WERI-Rb-1 (cell line): Measurements from ENCODE around the gene TSR3.

Experiments
- DNase-seq: peaks from one replicate; pipeline ENCODE4 v3.0.0-alpha.2; 2020
- H3K27ac ChIP-seq: fragments of 250-450 bp; sonication (Bioruptor Pico); 2 replicates; pipeline ENCODE4 v1.5.1; 2020; ENCODE audit warnings: mild to moderate bottlenecking, moderate library complexity
- H3K27me3 ChIP-seq: fragments of 250-450 bp; sonication (Bioruptor Pico); 2 replicates; pipeline ENCODE4 v1.5.1; 2021; ENCODE audit warnings: mild to moderate bottlenecking, low read depth, moderate library complexity; ENCODE audit not compliant: insufficient read depth, severe bottlenecking
- H3K36me3 ChIP-seq: fragments of 250-450 bp; sonication (Bioruptor Pico); 2 replicates; pipeline ENCODE4 v1.5.1; 2020; ENCODE audit warnings: mild to moderate bottlenecking, moderate library complexity
- H3K4me3 ChIP-seq: 2 replicates; pipeline ENCODE4 v1.5.1; 2011; ENCODE audit warnings: low read depth, mild to moderate bottlenecking, control low read depth, low read length
- H3K9me3 ChIP-seq: fragments of 250-450 bp; sonication (Bioruptor Pico); 2 replicates; pipeline ENCODE4 v1.5.1; 2021; ENCODE audit warnings: mild to moderate bottlenecking, moderate library complexity; ENCODE audit not compliant: severe bottlenecking
- CTCF ChIP-seq: IDR thresholded peaks from 2 replicates; pipeline ENCODE4 v1.5.1; 2011; ENCODE audit warnings: low read depth, mild to moderate bottlenecking, control low read depth, inconsistent platforms, low read length

TSR3 gene

DNA sequence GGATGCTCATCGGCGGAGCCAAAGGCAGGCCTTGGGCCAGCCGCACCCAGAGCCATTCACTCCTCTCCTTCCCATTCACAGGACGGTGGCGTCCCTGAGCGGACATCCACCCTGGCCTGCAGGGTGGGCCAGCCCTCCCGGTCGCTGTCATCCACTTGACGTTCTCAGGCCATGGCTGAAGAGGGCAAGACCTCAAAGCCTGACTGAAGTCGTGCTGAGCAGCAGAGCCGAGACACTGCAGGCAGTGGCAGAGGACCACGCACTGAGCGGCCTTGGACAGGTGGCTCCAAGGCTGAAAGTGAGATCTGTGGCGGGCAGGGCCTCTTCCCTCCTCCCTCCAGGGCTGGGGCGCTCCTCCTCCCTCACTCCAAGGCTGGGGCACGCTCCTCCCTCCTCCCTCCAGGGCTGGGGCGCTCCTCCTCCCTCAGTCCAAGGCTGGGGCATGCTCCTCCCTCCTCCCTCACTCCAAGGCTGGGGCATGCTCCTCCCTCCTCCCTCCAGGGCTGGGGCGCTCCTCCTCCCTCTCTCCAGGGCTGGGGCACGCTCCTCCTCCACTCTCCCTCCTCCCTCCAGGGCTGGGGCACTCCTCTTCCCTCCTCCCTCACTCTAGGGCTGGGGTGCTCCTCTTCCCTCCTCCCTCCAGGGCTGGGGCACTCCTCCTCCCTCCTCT is 24.2 kb upstream of the TSR3 start:
- H3K36me3 ChIP-seq = no peaks in the 10 kb centered on the region; the same call in 1 of the 2 replicates
- no peak for TF ChIP-seq CTCF
- no peak overlapping the region for H3K27ac ChIP-seq
- no peak overlapping the region for H3K4me3 ChIP-seq
- no peak for DNase-seq
- no peaks in the 10 kb centered on the region for H3K9me3 ChIP-seq
- H3K27me3 ChIP-seq = no peaks in the 10 kb centered on the region

GRCh38 chr16:1375298-1375640 is 23.6 kb upstream of the TSR3 start:
- no peak overlapping the region for H3K4me3 ChIP-seq
- peaks cover 4% of the 10 kb centered on the region for H3K36me3 ChIP-seq
- H3K27me3 ChIP-seq = no peaks in the 10 kb centered on the region
- no peak overlapping the region for H3K27ac ChIP-seq
- no peak for TF ChIP-seq CTCF
- no peaks in the 10 kb centered on the region for H3K9me3 ChIP-seq
- DNase-seq = no peak

DNA sequence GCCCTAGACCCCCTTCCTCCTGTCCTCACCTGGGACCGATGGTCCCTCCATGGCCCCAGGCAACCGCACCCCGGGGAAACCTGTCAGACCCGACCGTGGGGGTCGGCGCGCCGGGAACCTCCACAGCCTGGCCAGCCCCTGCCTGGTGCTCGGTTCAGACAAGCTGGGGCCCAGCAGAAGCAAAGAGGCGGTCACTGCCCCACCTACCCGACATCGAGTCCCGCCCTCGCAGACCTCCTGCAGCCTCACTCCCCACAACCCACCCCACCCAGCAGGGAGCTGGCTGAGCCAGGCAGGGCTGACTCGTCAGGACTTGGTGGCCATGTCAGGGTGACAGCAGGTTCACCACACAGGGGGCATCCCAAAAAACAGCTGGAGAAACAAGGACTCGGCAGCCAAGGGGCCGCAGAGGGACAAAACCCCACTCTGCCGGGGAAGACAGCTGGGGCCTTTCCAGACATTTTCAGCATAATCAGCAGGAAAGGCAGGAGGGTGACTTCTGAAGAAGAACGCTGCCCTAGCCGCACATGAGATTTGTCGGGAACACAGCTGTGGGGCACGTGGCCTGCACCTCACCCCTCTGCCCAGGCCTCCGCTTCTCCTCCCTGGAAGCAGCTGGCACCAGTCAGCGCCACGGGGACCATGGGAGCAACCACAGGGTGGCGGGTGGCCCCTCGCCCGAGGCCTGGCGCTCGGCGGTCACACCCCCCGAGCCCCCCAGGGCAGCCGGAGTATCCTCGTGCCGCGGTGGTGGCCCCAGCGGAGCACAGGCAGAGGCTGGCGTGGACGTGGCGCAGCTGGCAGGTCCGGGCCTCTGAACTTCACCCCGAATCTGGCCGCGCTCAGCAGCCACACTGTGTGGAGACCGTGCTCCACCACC is 23.0 kb upstream of the TSR3 start:
- peaks cover 10% of the 10 kb centered on the region for H3K36me3 ChIP-seq
- H3K27me3 ChIP-seq = no peaks in the 10 kb centered on the region
- no peak overlapping the region for H3K4me3 ChIP-seq
- H3K27ac ChIP-seq = no peak overlapping the region
- no peak for DNase-seq
- no peak for TF ChIP-seq CTCF
- H3K9me3 ChIP-seq = no peaks in the 10 kb centered on the region

GRCh38 chr16:1372292-1372950 is 20.7 kb upstream of the TSR3 start:
- H3K27me3 ChIP-seq = no peaks in the 10 kb centered on the region
- no peak overlapping the region for H3K4me3 ChIP-seq
- peaks cover 16% of the 10 kb centered on the region for H3K36me3 ChIP-seq
- no peak for DNase-seq
- TF ChIP-seq CTCF = no peak
- H3K27ac ChIP-seq = no peak overlapping the region
- no peaks in the 10 kb centered on the region for H3K9me3 ChIP-seq

GRCh38 chr16:1371054-1371978 is 19.6 kb upstream of the TSR3 start:
- Histone ChIP-seq H3K9me3 (no peaks in the 10 kb centered on the region), H3K4me3 (no peak overlapping the region), H3K27me3 (no peaks in the 10 kb centered on the region), H3K27ac (no peak overlapping the region), H3K36me3 (peaks cover 16% of the 10 kb centered on the region)
- DNase-seq = no peak
- TF ChIP-seq CTCF = no peak
